ENCODE measurements around the gene CDKAL1. TPM values are rescaled to one million over a fixed set of nuclear protein-coding genes. Genes with fewer than 3 reads are reported as not detected.

The CDKAL1 gene
- total and polyA plus RNA-seq, 10 of the 15 experiments (the other 5 are each of a cell fraction or from before 2014, with no cell fraction given), result 10.7 to 26.9 (median 17.3) TPM

- FAIRE-seq (no peak), DNase-seq (ENCODE audit: low read depth, low spot score) (no peak), ATAC-seq (peak; percentile 65; the same call in 2 of the 3 replicates)
- Histone ChIP-seq H3K9me3 (replicated peaks; ENCODE audit: control insufficient read depth, insufficient read depth, low read length) (peaks cover 6% of the 10 kb centered on the region; the same call in 1 of the 3 replicates), H4K20me1 (ENCODE audit: control insufficient read depth, insufficient read depth) (no peaks in the 10 kb centered on the region), H3K4me3 (no peak overlapping the region), H2AFZ (ENCODE audit: control insufficient read depth, low read depth, low read length) (no peak overlapping the region), H3K4me1 (ENCODE audit: control insufficient read depth, insufficient read depth, low read length) (no peaks in the 10 kb centered on the region), H3K27me3 (replicated peaks in 1 of 2; ENCODE audit: control insufficient read depth in 2 of 2, insufficient read depth in 2 of 2, low read length in 1 of 2) (no peaks in the 10 kb centered on the region), H3K9ac (ENCODE audit: control insufficient read depth, insufficient read depth, low read length) (no peak overlapping the region), H3K36me3 (ENCODE audit: control insufficient read depth in 2 of 2, insufficient read depth in 2 of 2, low read length in 1 of 2) (no peaks in the 10 kb centered on the region), H3K4me2 (ENCODE audit: control insufficient read depth, insufficient read depth) (no peak overlapping the region), H3K27ac (ENCODE audit: control insufficient read depth, insufficient read depth) (no peak overlapping the region), H3K79me2 (ENCODE audit: control insufficient read depth, insufficient read depth, low read length) (no peaks in the 10 kb centered on the region)
- in situ Hi-C loops (cut with MboI), result no loop called here
- ChIA-PET POLR2A (no interaction called here), RAD21 (ENCODE audit: unreplicated experiment) (interaction anchor here (0.7 to 1.4 kb wide), 3 partner anchors 17 to 40 kb away, joined by 3 to 4 read pairs (median 3); no protein-coding TSS in a partner anchor), SMC1A (ENCODE audit: uncharacterized antibody, unreplicated experiment) (interaction anchor here (0.7 to 2.1 kb wide), 6 partner anchors 18 to 211 kb away, joined by 3 to 8 read pairs (median 4); no protein-coding TSS in a partner anchor), CTCF (interaction anchor here (1.2 to 1.6 kb wide), 3 partner anchors 10 to 24 kb away, joined by 3 to 5 read pairs (median 3); no protein-coding TSS in a partner anchor)
- TF ChIP-seq EZH2 (IDR thresholded peaks at IDR 0.05; ENCODE audit: borderline replicate concordance, control insufficient read depth, low read depth, low read length), result no peak
- TF ChIP-seq NR2F1 (conservative IDR thresholded peaks at IDR 0.05), result 0 out of 2 replicates have a peak, but pooled peaks have one; percentile 17
- TF ChIP-seq, protein P1, sequence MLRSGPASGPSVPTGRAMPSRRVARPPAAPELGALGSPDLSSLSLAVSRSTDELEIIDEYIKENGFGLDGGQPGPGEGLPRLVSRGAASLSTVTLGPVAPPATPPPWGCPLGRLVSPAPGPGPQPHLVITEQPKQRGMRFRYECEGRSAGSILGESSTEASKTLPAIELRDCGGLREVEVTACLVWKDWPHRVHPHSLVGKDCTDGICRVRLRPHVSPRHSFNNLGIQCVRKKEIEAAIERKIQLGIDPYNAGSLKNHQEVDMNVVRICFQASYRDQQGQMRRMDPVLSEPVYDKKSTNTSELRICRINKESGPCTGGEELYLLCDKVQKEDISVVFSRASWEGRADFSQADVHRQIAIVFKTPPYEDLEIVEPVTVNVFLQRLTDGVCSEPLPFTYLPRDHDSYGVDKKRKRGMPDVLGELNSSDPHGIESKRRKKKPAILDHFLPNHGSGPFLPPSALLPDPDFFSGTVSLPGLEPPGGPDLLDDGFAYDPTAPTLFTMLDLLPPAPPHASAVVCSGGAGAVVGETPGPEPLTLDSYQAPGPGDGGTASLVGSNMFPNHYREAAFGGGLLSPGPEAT (IDR thresholded peaks at IDR 0.05; ENCODE audit: low read depth), result 0 out of 2 replicates have a peak, but pooled peaks have one; percentile 28
- intact Hi-C loops (cut with micrococcal nuclease; ENCODE audit: unreplicated experiment), result no loop called here
- BruUV-seq (replicated peaks), result no TSS peak
Observed at GRCh38 chr6:21061892-21062291, 527.6 kb downstream of the CDKAL1 start.

- intact Hi-C loops (cut with micrococcal nuclease; ENCODE audit: unreplicated experiment), result no loop called here
Observed at GRCh38 chr6:21064756-21065340, 530.6 kb downstream of the CDKAL1 start.

More at GRCh38 chr6:21064756-21065340, 530.6 kb downstream of the CDKAL1 start:
- H3K9ac ChIP-seq (ENCODE audit: control insufficient read depth, insufficient read depth, low read length), result no peak overlapping the region
- WGBS (ENCODE audit: insufficient coverage, insufficient replicate concordance, low lambda C conversion rate, missing lambda C conversion rate), result 89% methylated on average over 1 of the region's 1 CpG
- H3K4me1 ChIP-seq (ENCODE audit: control insufficient read depth, insufficient read depth, low read length), result no peaks in the 10 kb centered on the region
- TF ChIP-seq, protein P2, sequence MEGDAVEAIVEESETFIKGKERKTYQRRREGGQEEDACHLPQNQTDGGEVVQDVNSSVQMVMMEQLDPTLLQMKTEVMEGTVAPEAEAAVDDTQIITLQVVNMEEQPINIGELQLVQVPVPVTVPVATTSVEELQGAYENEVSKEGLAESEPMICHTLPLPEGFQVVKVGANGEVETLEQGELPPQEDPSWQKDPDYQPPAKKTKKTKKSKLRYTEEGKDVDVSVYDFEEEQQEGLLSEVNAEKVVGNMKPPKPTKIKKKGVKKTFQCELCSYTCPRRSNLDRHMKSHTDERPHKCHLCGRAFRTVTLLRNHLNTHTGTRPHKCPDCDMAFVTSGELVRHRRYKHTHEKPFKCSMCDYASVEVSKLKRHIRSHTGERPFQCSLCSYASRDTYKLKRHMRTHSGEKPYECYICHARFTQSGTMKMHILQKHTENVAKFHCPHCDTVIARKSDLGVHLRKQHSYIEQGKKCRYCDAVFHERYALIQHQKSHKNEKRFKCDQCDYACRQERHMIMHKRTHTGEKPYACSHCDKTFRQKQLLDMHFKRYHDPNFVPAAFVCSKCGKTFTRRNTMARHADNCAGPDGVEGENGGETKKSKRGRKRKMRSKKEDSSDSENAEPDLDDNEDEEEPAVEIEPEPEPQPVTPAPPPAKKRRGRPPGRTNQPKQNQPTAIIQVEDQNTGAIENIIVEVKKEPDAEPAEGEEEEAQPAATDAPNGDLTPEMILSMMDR (IDR thresholded peaks at IDR 0.05 in 2 of 3, conservative IDR thresholded peaks at IDR 0.05 in 1 of 3; ENCODE audit: control insufficient read depth in 2 of 3, extremely low read depth in 1 of 3, insufficient read depth in 1 of 3, low read depth in 3 of 3, low read length in 3 of 3), result no peak
- no peak for TF ChIP-seq E2F8 (IDR thresholded peaks at IDR 0.05; ENCODE audit: low read depth, partially characterized antibody)
- H3K4me2 ChIP-seq (ENCODE audit: control insufficient read depth, insufficient read depth), result no peak overlapping the region
- no peak for FAIRE-seq
- no peaks in the 10 kb centered on the region for H3K79me2 ChIP-seq (ENCODE audit: control insufficient read depth, insufficient read depth, low read length)
- no peaks in the 10 kb centered on the region; the same call in 2 of the 3 replicates for H3K9me3 ChIP-seq (replicated peaks; ENCODE audit: control insufficient read depth, insufficient read depth, low read length)
- no peak overlapping the region for H2AFZ ChIP-seq (ENCODE audit: control insufficient read depth, low read depth, low read length)
- in situ Hi-C loops (cut with MboI), result no loop called here
- no peak for DNase-seq (ENCODE audit: low read depth, low spot score)
- no peaks in the 10 kb centered on the region for H3K36me3 ChIP-seq (ENCODE audit: control insufficient read depth in 2 of 2, insufficient read depth in 2 of 2, low read length in 1 of 2)
- no peaks in the 10 kb centered on the region for H4K20me1 ChIP-seq (ENCODE audit: control insufficient read depth, insufficient read depth)
- SMC1A ChIA-PET (ENCODE audit: uncharacterized antibody, unreplicated experiment), result interaction anchor here (1.4 to 1.7 kb wide), 2 partner anchors 8 to 12 kb away, joined by 4 to 6 read pairs; no protein-coding TSS in a partner anchor
- H3K27me3 ChIP-seq (replicated peaks in 1 of 2; ENCODE audit: control insufficient read depth in 2 of 2, insufficient read depth in 2 of 2, low read length in 1 of 2), result no peaks in the 10 kb centered on the region
- no peak overlapping the region for H3K27ac ChIP-seq (ENCODE audit: control insufficient read depth, insufficient read depth)
- CTCF ChIA-PET, result interaction anchor here (1.0 kb wide), 1 partner anchor 283 kb away, joined by 5 read pairs; no protein-coding TSS in a partner anchor
- RAD21 ChIA-PET (ENCODE audit: unreplicated experiment), result no interaction called here
- ATAC-seq, result no peak
- POLR2A ChIA-PET, result no interaction called here
- H3K4me3 ChIP-seq, result no peak overlapping the region
- no TSS peak for BruUV-seq (replicated peaks)
